ENCODE measurements around the gene WDR44. TPM values are rescaled to one million over a fixed set of nuclear protein-coding genes. Genes with fewer than 3 reads are reported as not detected.

WDR44 gene
- total and polyA plus RNA-seq, 2 of the 13 experiments (the other 11 are each of a cell fraction or from before 2014, with no cell fraction given), result 2.2 to 4.3 TPM

DNA sequence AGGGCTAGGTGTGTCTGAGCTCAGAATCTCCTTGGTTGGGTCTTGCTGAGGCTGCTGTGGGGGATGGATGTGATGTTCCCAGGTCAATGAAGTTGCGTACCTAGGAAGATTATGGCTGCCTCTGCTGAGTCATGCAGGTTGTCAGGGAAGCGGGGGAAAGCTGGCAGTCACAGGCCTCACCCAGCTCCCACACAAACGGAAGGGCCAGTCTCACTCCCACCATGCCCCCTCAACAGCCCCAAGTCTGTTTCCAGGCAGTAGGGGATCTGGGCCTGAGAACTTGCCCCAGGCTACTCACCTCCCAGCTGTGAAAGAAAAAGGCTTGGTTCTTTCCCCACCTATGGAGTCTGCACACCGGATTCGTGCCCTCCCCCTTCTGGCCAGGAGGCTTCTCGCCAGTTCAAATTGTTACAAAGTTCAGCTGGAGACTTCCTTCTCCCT lies 72.9 kb downstream of the WDR44 start (continued):
- TF ChIP-seq, protein P1, sequence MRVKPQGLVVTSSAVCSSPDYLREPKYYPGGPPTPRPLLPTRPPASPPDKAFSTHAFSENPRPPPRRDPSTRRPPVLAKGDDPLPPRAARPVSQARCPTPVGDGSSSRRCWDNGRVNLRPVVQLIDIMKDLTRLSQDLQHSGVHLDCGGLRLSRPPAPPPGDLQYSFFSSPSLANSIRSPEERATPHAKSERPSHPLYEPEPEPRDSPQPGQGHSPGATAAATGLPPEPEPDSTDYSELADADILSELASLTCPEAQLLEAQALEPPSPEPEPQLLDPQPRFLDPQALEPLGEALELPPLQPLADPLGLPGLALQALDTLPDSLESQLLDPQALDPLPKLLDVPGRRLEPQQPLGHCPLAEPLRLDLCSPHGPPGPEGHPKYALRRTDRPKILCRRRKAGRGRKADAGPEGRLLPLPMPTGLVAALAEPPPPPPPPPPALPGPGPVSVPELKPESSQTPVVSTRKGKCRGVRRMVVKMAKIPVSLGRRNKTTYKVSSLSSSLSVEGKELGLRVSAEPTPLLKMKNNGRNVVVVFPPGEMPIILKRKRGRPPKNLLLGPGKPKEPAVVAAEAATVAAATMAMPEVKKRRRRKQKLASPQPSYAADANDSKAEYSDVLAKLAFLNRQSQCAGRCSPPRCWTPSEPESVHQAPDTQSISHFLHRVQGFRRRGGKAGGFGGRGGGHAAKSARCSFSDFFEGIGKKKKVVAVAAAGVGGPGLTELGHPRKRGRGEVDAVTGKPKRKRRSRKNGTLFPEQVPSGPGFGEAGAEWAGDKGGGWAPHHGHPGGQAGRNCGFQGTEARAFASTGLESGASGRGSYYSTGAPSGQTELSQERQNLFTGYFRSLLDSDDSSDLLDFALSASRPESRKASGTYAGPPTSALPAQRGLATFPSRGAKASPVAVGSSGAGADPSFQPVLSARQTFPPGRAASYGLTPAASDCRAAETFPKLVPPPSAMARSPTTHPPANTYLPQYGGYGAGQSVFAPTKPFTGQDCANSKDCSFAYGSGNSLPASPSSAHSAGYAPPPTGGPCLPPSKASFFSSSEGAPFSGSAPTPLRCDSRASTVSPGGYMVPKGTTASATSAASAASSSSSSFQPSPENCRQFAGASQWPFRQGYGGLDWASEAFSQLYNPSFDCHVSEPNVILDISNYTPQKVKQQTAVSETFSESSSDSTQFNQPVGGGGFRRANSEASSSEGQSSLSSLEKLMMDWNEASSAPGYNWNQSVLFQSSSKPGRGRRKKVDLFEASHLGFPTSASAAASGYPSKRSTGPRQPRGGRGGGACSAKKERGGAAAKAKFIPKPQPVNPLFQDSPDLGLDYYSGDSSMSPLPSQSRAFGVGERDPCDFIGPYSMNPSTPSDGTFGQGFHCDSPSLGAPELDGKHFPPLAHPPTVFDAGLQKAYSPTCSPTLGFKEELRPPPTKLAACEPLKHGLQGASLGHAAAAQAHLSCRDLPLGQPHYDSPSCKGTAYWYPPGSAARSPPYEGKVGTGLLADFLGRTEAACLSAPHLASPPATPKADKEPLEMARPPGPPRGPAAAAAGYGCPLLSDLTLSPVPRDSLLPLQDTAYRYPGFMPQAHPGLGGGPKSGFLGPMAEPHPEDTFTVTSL (CRISPR knock-in tag; IDR thresholded peaks at IDR 0.05; ENCODE audit: borderline replicate concordance), result no peak
- TF ChIP-seq, protein P2, sequence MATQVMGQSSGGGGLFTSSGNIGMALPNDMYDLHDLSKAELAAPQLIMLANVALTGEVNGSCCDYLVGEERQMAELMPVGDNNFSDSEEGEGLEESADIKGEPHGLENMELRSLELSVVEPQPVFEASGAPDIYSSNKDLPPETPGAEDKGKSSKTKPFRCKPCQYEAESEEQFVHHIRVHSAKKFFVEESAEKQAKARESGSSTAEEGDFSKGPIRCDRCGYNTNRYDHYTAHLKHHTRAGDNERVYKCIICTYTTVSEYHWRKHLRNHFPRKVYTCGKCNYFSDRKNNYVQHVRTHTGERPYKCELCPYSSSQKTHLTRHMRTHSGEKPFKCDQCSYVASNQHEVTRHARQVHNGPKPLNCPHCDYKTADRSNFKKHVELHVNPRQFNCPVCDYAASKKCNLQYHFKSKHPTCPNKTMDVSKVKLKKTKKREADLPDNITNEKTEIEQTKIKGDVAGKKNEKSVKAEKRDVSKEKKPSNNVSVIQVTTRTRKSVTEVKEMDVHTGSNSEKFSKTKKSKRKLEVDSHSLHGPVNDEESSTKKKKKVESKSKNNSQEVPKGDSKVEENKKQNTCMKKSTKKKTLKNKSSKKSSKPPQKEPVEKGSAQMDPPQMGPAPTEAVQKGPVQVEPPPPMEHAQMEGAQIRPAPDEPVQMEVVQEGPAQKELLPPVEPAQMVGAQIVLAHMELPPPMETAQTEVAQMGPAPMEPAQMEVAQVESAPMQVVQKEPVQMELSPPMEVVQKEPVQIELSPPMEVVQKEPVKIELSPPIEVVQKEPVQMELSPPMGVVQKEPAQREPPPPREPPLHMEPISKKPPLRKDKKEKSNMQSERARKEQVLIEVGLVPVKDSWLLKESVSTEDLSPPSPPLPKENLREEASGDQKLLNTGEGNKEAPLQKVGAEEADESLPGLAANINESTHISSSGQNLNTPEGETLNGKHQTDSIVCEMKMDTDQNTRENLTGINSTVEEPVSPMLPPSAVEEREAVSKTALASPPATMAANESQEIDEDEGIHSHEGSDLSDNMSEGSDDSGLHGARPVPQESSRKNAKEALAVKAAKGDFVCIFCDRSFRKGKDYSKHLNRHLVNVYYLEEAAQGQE (IDR thresholded peaks at IDR 0.05; ENCODE audit: borderline replicate concordance in 1 of 2, low read depth in 1 of 2, low read length in 2 of 2), result no peak
- TF ChIP-seq TBX3 (IDR thresholded peaks at IDR 0.05; ENCODE audit: borderline replicate concordance) (no peak), ZNF20 (CRISPR knock-in tag; IDR thresholded peaks at IDR 0.05) (no peak), BORCS8-MEF2B (CRISPR knock-in tag; IDR thresholded peaks at IDR 0.05) (no peak), IKZF1 (IDR thresholded peaks at IDR 0.05) (no peak), MXD4 (CRISPR knock-in tag; IDR thresholded peaks at IDR 0.05) (no peak), ZNF256 (CRISPR knock-in tag; conservative IDR thresholded peaks at IDR 0.05) (no peak), POLR2G (IDR thresholded peaks at IDR 0.05; ENCODE audit: low read depth, low read length) (no peak), NCOA5 (CRISPR knock-in tag; IDR thresholded peaks at IDR 0.05) (no peak)
- TF ChIP-seq, protein P3, sequence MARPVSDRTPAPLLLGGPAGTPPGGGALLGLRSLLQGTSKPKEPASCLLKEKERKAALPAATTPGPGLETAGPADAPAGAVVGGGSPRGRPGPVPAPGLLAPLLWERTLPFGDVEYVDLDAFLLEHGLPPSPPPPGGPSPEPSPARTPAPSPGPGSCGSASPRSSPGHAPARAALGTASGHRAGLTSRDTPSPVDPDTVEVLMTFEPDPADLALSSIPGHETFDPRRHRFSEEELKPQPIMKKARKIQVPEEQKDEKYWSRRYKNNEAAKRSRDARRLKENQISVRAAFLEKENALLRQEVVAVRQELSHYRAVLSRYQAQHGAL (CRISPR knock-in tag; IDR thresholded peaks at IDR 0.05; ENCODE audit: not compliant biosample characterization), result no peak
- TF ChIP-seq, protein P4, sequence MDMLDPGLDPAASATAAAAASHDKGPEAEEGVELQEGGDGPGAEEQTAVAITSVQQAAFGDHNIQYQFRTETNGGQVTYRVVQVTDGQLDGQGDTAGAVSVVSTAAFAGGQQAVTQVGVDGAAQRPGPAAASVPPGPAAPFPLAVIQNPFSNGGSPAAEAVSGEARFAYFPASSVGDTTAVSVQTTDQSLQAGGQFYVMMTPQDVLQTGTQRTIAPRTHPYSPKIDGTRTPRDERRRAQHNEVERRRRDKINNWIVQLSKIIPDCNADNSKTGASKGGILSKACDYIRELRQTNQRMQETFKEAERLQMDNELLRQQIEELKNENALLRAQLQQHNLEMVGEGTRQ (IDR thresholded peaks at IDR 0.05; ENCODE audit: low read depth, low read length), result no peak
- TF ChIP-seq, protein P4 (CRISPR knock-in tag; IDR thresholded peaks at IDR 0.05; ENCODE audit: borderline replicate concordance), result no peak
- TF ChIP-seq, protein P5, sequence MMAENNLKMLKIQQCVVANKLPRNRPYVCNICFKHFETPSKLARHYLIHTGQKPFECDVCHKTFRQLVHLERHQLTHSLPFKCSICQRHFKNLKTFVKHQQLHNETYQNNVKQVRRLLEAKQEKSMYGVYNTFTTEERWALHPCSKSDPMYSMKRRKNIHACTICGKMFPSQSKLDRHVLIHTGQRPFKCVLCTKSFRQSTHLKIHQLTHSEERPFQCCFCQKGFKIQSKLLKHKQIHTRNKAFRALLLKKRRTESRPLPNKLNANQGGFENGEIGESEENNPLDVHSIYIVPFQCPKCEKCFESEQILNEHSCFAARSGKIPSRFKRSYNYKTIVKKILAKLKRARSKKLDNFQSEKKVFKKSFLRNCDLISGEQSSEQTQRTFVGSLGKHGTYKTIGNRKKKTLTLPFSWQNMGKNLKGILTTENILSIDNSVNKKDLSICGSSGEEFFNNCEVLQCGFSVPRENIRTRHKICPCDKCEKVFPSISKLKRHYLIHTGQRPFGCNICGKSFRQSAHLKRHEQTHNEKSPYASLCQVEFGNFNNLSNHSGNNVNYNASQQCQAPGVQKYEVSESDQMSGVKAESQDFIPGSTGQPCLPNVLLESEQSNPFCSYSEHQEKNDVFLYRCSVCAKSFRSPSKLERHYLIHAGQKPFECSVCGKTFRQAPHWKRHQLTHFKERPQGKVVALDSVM (CRISPR knock-in tag; IDR thresholded peaks at IDR 0.05), result no peak

All from HepG2 (cell line).